ENCODE data around the gene SQSTM1.

DNA sequence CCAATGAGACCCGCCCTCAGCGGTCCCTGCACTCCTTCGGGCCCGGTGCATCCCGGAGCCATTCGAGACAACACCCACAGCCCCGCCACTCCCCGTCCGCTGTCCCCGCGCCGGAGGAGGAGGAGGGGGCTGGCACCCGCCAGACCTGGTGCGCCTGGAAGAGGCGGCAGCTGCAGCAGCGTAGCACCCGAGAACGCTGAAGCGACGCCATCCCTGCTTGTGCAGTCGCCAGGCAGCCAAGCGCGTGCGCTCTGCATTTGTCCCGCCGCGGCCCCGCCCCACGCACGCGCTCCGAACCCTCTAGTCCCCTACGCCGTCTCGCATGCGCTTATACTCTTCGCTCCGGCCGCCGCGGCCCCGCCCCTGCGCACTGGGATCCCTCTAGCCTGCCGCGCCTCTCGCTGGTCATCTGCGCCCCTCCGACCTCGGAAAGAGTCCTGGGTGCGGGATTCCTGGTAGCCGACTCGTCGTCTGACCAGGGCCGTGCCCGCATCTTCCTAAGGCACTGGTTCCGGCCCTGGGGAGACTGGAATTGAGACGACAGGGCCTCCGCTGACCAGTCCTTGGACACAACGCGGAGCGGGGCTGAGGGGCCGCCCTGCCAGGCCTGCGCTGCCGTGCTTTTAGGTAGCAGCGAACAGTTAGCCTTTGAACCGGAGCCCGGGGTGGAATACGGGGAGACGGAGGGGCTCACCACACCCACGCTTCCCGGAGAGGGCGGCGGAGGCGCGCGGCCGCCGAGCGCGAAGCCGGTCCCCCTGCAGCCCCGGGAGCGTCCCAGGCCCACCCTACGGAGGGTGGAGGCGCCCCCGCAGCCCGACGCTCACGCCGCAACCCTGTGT is 38.1 kb downstream of the SQSTM1 start, which contains the start of gene MRNIP:
- TF ChIP-seq, protein P1, sequence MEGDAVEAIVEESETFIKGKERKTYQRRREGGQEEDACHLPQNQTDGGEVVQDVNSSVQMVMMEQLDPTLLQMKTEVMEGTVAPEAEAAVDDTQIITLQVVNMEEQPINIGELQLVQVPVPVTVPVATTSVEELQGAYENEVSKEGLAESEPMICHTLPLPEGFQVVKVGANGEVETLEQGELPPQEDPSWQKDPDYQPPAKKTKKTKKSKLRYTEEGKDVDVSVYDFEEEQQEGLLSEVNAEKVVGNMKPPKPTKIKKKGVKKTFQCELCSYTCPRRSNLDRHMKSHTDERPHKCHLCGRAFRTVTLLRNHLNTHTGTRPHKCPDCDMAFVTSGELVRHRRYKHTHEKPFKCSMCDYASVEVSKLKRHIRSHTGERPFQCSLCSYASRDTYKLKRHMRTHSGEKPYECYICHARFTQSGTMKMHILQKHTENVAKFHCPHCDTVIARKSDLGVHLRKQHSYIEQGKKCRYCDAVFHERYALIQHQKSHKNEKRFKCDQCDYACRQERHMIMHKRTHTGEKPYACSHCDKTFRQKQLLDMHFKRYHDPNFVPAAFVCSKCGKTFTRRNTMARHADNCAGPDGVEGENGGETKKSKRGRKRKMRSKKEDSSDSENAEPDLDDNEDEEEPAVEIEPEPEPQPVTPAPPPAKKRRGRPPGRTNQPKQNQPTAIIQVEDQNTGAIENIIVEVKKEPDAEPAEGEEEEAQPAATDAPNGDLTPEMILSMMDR (IDR thresholded peaks at IDR 0.05) = no peak
- TF ChIP-seq EZH2 (IDR thresholded peaks at IDR 0.05; ENCODE audit: borderline replicate concordance, insufficient read depth, low read depth, low read length, poor library complexity, severe bottlenecking) = no peak

All from B cell (primary cell).